ENCODE results near the gene KIF6.

GRCh38 chr6:39517756-39518155, 207.5 kb downstream of the KIF6 start:
- TF ChIP-seq CTCF (IDR thresholded peaks at IDR 0.05): no peak
- no peak for TF ChIP-seq POLR2A (IDR thresholded peaks at IDR 0.05)
- no peak for TF ChIP-seq POLR2AphosphoS5 (IDR thresholded peaks at IDR 0.05; ENCODE audit: insufficient read depth in 1 of 2, low read depth in 1 of 2)
